HEK293 (cell line): ENCODE measurements around the gene PRPF6.

Experiments used
- CTCF ChIP-seq: fragments of 450-650 bp; formaldehyde crosslinking; IDR thresholded peaks from 2 replicates; pipeline ENCODE4 v1.5.1; 2016; ENCODE audit warnings: missing biosample characterization, missing genetic modification characterization
- GLI4 ChIP-seq: fragments of 450-650 bp; formaldehyde crosslinking; IDR thresholded peaks from 2 replicates; pipeline ENCODE4 v1.5.1; 2016; ENCODE audit warnings: missing biosample characterization, missing genetic modification characterization
- HOXA7 ChIP-seq: sonication (generic); formaldehyde crosslinking; IDR thresholded peaks from 2 replicates; pipeline ENCODE4 v1.8.1; 2022; ENCODE audit warnings: missing genetic modification reagents, borderline replicate concordance
- PBX3 ChIP-seq: sonication (generic); formaldehyde crosslinking; IDR thresholded peaks from 2 replicates; pipeline ENCODE4 v1.8.1; 2022; ENCODE audit warnings: mild to moderate bottlenecking, moderate library complexity, missing genetic modification reagents
- REPIN1 ChIP-seq: fragments of 450-650 bp; formaldehyde crosslinking; IDR thresholded peaks from 2 replicates; pipeline ENCODE4 v1.5.1; 2017; ENCODE audit warnings: missing biosample characterization, missing genetic modification characterization, low read depth
- REST ChIP-seq: fragments of 450-650 bp; formaldehyde crosslinking; IDR thresholded peaks from 2 replicates; pipeline ENCODE4 v1.5.1; 2016; ENCODE audit warnings: missing biosample characterization, missing genetic modification characterization
- YY1 ChIP-seq: fragments of 450-650 bp; formaldehyde crosslinking; IDR thresholded peaks from 2 replicates; pipeline ENCODE4 v1.5.1; 2018; ENCODE audit warnings: missing biosample characterization, missing genetic modification characterization
- ZNF19 ChIP-seq: fragments of 450-650 bp; formaldehyde crosslinking; IDR thresholded peaks from 2 replicates; pipeline ENCODE4; 2016; ENCODE audit warnings: missing biosample characterization, missing genetic modification characterization, low read depth
- ZNF239 ChIP-seq: fragments of 450-650 bp; formaldehyde crosslinking; IDR thresholded peaks from 2 replicates; pipeline ENCODE4 v1.5.1; 2016; ENCODE audit warnings: missing biosample characterization, missing genetic modification characterization
- ZNF274 ChIP-seq, 2 experiments: fragments of 200-500 bp in 1 of 2; fragments of 450-650 bp in 1 of 2; sonication (Bioruptor generic) in 1 of 2; formaldehyde crosslinking in 1 of 2; IDR thresholded peaks; 2 replicates each; pipeline versions ENCODE4 v1.5.1 to v1.6.1; 2014 to 2016; ENCODE audit warnings: borderline replicate concordance in 1 of 2, inconsistent platforms in 1 of 2, low read length in 1 of 2, missing biosample characterization in 1 of 2, missing genetic modification characterization in 1 of 2
- ZNF37A ChIP-seq: fragments of 450-650 bp; IDR thresholded peaks from 2 replicates; pipeline ENCODE4 v1.5.1; 2018; ENCODE audit warnings: missing biosample characterization, missing genetic modification characterization
- ZNF48 ChIP-seq: fragments of 450-650 bp; formaldehyde crosslinking; IDR thresholded peaks from 2 replicates; pipeline ENCODE4 v1.5.1; 2016; ENCODE audit warnings: missing biosample characterization, missing genetic modification characterization
- ZNF558 ChIP-seq: fragments of 450-650 bp; formaldehyde crosslinking; IDR thresholded peaks from 2 replicates; pipeline ENCODE4 v1.5.1; 2016; ENCODE audit warnings: missing biosample characterization, missing genetic modification characterization
- ZNF629 ChIP-seq: fragments of 450-650 bp; formaldehyde crosslinking; IDR thresholded peaks from 2 replicates; pipeline ENCODE4 v1.5.1; 2017; ENCODE audit warnings: missing biosample characterization, missing genetic modification characterization

GRCh38 chr20:64068386-64069208, 87.7 kb downstream of the PRPF6 start:
- no peak for TF ChIP-seq CTCF (tag by site-specific recombination)
- TF ChIP-seq YY1 (tag by site-specific recombination) = no peak
- TF ChIP-seq ZNF274 (IDR thresholded peaks at IDR 0.05; ENCODE audit: low read length) = no peak
- TF ChIP-seq ZNF274 (tag by site-specific recombination; IDR thresholded peaks at IDR 0.05; ENCODE audit: borderline replicate concordance) = no peak
- TF ChIP-seq REPIN1 (tag by site-specific recombination) = no peak
- TF ChIP-seq ZNF239 (tag by site-specific recombination) = no peak
- TF ChIP-seq ZNF629 (tag by site-specific recombination) = no peak
- no peak for TF ChIP-seq ZNF558
- no peak for TF ChIP-seq GLI4 (tag by site-specific recombination)
- TF ChIP-seq HOXA7 (CRISPR knock-in tag) = no peak
- TF ChIP-seq REST = no peak
- TF ChIP-seq ZNF37A (tag by site-specific recombination) = no peak
- no peak for TF ChIP-seq ZNF19 (tag by site-specific recombination)
- TF ChIP-seq ZNF48 = no peak
- TF ChIP-seq PBX3 (CRISPR knock-in tag) = no peak
